ENCODE measurements around the gene POU6F2.
"Not testable (repeated sequence)": the region's sequence is repeated elsewhere in the genome, so short reads cannot be mapped to it uniquely, and the experiment has no call there.

POU6F2 gene

DNA sequence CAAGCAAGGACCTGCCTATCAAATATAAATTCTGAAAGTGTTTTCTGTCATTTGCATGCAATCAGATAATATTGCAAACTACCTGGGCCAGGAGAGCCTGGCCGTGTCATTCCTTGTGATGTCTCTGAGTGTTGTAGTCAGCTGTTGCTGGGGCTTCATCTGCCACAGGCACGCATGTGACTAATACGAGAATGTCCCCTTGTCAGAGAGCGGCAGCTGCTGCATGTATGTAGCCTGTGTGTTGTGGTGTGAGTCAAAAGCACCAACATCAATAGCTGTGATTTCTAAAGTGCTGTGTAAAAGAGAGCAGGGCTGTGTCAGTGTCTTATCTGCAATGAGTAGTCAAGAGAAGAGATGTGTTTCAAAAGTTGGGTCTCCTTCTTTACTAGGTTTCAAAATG is 155.4 kb downstream of the POU6F2 start:
- DNase-seq: no peak

DNA sequence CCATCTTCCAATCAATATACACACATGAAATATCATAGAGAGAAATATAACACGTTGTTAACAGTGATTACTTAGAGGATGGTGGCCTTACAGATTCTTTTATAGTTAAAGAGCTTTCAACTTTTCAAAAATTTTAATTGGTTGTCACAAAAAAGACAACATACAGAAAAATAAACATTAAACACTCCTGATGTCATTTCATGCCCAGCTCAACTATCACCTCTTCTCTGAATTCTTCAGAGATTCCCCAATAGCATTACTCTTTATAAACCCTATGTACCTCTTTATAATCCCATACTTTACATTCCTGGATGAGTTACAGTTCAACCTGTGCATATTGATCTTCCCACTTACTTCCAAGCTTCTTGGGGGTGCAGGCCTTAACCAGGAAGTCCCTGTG is 159.8 kb downstream of the POU6F2 start:
- DNase-seq: no peak

DNA sequence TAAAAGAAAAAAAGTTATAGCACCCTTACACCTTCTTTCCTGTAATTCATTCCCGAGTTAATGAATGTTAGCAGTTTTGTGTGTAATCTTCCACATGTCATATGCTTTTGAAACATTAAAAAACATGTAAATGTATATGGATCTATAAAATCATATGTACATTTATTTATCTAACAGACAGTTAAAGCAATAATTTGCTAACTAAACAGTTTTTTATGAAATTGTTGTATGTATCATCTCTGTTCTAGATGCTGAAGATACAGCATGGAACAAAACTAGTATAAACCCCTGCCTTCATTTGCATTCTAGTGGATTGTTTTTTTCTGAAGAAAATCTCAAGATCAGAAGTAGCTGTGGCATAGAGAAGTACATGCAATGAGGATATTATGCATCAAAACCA is 165.0 kb downstream of the POU6F2 start:
- DNase-seq: no peak

DNA sequence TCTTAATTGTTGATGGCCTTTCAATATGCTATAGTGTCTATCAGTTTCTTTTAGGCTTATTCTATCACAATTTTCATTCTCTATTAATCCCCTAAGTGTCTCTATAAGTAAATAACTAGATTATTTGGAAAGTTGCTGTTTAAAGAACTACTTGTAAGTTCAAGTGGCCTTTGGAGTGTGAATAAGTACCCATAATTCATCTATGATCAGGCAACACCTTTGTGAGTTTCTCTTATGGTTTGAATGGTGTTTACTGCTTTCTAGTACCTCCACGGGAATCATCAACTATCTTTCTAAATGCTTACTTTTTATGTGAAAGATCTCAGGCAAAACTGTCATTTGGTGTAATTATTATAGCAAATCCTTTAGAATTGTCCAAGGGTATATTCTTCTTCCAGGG is 166.7 kb downstream of the POU6F2 start:
- DNase-seq: no peak

DNA sequence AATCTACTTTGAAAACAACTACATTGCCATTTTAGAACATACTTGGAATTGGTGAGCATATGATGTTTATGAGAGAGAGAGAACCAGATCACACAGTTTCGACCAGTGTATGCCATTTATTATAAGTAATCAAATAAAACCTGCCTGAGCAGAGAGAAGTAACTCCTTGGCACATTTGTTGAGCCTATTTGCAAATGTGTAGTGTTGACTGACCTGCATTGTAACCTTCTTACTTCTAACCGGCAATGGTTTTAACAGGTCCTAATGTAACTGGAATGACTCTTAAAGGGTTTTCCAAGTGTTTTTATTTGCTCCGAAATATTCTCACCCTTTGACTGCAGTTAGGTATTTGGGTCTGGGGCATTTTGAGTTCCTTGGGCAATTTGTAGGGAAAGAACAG is 167.6 kb downstream of the POU6F2 start:
- DNase-seq: no peak

DNA sequence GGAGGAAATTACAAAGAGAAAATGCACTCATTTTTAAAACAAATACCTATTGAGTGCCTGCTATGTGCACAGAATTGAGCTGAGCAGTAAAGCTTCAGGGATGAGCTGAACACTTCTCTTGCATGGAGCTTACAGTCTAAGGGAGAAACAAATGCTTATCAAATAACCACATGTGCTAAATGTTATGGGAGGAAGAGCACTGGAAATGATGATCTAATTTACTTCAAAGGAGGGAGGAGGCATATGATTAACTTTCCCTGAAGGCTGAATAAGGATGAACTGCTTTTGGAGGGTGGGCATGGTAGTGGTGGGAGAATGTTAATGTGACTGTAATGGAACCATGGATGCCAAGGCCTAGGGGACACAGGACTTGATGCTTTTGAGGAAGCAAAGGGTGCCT is 168.2 kb downstream of the POU6F2 start:
- DNase-seq: no peak

DNA sequence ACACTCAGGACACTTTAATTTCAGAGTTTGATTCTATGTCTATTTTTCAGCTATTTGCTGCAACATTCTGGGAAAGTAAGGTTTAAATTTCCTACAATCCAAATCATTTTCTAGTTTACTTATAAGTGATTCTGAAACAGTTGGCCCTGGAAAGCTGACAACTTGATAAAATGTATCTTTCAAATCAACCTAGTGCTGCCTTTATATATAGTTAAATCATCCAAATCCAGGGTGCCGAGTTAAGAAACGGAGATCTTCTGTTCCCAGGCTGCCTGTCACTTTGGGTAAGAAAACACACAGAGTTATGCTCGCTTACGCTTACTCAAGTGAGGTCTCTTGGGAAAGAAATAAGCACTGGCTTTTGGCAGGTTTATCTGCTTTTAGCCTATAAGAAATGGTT is 175.0 kb downstream of the POU6F2 start:
- no peak for DNase-seq

DNA sequence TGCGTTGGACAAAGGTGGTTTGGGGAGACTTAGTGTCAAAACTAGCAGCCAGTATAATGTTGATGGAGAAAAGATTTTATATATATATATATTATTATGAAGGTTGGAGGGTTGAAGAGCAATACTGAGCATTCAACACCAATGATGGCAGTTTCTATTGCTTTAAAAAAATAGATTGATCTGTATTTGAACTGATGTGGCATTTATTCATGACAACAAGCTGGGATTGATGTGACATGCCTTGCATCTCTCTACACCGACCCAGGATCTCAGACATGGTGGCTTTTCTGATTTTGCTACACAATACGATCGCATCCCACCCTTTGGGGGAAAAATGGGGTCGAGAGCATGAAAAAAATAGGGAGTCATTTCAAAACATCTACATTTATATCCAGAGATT is 175.4 kb downstream of the POU6F2 start:
- DNase-seq: no peak

DNA sequence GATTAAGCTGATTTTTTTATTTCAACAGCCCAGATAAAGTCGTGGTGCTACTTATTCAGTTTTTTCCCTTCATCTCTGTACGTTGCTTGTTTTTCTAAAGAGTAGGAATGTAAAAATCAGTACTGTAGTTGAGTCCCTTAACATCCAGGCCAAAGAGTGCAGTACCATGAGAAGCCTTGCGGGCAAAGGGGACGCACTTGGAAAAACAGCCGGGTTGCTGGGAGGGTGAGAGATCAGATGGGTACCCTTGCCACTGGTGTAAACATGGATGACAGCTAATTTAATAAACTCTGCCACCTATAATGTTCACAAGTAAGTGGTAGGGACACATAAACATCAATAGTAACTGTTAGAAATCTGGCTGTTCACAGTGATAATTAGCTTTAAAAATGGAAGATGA is 175.9 kb downstream of the POU6F2 start:
- no peak for DNase-seq

DNA sequence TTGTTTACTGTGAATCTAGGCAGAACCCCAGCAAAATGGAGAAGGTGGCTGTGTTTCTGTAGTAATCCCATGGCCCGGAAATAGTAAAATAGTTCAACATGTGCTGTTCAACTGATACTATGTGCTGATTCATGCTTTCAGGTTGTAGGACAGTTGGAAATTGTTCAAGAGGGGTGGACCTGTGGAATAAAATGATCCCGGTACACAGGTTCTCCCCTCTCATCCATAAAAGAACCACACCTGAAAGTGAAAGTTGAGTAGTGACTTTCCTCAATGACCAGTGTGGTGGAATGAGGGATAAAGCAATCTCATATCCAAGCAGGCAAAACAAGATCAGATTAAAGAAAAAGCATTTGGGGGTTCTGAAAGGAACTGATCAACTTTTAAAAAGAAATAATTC is 177.1 kb downstream of the POU6F2 start:
- DNase-seq: no peak

DNA sequence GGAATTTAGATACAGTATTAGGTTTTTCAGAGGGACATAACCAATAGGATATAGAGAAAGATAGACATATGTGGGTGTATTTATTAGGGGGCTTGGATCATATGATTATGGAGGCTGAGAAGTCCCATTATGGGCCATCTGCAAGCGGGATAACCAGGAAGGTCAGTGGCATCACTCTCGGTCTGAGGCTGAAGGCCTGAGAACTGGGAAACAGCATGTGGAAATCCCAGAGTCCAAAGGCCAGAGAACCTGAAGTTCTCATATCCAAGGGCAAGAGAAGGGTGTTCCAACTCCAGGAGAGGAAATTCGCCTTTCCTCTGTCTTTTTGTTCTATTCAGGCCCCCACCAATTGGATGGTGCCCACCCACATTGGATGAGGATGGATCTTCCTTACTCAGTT is 180.7 kb downstream of the POU6F2 start:
- DNase-seq: no peak

DNA sequence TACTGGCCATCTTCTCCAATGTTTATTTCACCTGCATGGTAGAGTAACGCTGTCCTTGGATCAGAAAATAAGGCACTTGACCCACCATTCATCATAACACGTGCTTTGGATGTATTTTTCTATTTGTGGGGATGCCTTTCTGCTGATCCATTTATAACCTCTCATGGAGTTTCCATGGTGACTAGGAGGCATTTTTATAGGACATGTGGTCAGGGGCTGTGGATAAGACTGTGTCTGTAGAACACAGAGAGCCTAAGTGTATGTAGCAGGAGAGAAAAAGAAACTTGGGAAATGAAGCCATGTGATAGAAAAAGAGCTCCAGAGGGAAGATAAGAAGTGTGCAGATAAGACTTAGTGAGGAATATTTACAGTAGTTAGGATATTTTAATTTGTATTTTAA is 184.2 kb downstream of the POU6F2 start:
- DNase-seq: no peak

DNA sequence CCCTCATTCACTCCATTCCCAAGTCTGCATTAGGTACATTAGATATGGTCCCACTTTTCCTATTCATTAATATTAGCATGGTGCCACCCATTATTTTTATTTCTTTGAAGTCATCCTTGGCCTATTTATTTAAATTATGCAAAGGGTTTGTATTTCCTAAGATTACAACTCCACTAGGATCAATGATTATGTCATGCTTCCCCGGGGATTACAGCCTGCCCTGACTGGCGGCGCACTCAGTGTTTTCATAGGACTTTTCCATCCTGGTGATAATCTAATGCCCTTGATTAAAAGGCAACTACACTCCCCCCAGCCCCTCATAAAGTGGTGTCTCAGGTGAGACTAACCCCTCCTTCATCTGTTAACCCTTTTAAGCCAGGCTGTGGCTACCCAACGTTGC is 187.2 kb downstream of the POU6F2 start:
- DNase-seq: no peak

DNA sequence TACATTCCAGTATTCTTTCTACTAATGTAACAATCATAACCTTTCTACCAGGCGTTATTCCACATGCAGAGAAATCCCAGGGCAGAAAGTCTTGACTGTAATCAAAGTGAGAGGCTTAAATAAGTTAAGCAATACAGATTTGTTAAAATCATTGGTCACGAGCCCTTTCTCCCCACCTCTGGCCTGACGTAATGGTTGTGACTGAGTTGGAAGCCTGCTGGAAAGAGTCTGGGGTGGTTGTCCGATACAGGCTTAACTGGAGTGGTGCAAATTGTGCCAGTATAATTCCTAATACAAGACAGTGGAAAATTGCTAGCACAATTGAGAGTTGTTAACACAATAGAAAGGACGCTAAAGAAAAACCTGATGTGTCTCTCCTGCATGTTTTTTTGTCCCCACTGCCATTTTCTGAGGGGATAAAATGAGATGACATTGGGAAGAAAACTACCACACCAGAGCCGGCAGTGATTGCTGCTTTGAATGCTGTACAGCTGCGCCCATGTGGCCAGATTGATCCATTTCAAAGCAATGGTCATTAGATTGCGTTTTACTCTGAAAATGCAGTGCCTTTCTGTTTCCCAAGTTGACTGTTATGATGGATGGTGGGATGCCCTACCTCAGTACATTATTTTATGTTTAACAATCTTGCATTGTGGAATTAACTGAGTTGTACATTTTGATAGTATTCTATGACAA is 190.8 kb downstream of the POU6F2 start:
- no peak for DNase-seq

DNA sequence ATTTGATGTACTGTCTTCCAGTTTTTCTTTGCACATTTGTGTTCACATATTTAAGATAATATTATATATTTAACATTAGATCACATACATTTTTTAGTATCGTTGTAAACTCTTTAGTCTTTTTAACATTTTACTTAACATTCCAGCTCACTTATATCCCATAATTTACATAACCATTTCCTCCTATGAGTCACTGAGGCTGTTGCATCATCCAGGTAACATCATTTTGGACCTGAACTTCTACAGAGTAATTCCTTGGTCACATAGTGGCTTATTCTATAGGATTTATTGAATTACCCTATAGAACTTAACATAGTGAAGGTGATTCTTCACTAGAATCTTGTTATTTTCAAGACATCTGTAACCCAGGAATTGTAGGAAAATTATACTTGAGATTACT is 194.4 kb downstream of the POU6F2 start:
- DNase-seq: no peak

DNA sequence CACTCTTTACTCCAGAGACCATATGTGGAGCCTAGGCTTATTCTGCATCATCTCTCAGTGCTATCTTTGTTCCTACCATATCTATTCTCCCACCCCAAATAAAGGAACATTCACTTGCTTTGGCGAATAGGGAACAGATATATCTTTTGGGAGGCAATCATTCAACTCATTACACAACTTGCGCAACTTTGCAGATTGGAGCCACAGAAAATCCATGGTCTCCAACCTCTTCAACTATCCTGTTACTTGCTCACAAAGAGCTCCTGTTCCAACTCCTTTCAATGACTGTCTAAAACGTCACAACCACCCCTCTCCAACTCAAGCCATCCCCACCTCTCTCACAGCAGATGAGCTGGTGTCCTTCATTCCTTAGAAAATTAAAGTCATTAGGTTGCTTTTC is 203.7 kb downstream of the POU6F2 start:
- no peak for DNase-seq

DNA sequence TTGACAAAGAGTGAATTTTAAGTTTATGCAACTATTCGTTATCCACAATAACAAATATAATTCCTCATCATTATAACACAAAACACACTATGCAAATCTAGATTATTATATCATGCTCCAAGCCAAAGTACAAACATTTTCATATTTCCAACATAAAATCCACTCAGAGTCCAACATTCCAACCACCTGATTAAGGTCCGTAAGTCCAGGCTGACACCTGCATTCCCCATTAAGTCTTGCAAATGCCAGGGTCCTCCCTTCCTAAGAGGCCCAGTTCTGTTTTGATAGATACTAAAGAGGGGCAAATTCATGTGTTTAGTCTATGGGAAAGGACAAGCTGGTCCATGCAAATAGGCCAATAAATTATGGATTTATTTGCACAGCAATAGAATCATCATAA is 206.1 kb downstream of the POU6F2 start:
- DNase-seq: no peak

DNA sequence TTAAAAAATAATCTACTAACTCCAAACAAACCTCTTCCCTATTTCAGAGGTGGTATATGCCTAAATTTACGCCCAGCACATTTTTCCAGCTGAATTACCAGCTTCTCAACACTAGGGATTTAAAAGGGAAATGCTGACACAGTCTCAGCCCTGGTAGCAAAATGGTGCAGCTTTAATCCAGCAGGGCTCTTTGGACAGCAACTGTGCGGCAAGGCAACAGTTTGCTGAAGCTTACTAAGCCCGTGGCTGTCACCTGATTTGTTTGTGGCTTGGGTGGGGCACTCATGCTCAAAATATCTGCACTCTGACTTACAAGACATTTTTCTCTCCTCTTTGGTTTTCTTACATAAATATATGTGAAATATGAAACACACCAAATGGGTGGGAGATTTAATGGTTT is 206.7 kb downstream of the POU6F2 start:
- DNase-seq: no peak

DNA sequence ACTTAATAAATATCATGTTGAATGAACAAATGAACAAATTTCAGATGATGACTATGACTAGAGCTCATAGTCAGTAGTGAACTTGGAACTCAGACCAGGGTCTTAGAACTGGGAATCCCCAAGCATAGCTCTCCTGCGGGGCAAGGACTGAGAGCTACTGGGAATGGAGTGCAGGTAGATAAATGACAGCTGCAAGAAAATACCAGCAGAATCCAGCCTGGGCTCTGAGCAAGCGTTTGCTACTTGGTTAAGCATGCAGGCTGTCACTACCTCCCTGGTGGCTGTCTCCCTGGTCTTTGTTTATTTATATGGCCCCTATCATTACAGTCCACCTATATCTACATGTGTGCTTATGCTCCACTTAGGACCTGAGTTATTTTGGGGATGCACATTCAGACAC is 208.4 kb downstream of the POU6F2 start:
- DNase-seq: no peak

DNA sequence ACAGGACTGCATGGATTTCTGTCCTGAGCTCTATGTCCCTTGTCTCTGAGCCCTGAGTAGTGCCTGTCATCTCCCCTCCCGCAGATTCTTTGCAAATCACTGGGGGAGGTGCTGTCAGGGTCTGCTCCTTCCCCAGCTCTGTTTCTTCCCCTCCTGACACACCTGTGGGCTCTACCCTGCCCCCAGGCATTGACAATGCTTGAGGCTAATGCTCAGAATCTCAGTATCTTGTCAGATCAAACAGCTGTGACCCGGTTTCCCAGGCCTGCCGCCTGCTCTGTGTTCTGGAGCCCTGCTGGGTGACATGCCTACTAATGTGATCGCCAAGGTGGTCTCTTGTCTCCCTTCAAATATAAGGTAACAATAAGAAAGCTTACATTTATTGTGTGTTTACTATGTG is 209.0 kb downstream of the POU6F2 start:
- DNase-seq: no peak

DNA sequence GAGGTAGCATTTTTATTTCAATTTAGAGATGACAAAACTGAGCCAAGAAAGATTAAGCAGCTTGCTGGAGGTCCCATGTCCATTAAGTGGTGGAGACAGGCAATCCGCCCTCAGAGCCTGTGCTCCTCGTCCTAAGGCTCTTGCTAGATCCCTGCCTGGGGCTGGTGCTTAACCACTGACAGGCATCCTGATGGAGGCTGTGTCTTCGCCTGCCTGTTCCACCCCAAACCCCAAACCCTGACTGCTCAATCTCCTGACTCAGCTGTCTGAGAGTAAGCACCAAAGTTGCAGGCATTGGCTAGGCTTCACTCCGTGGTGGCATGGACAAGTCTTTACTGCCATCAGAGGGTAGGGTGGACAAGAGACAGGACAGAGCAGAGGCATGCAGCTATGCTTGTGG is 209.4 kb downstream of the POU6F2 start:
- no peak for DNase-seq

DNA sequence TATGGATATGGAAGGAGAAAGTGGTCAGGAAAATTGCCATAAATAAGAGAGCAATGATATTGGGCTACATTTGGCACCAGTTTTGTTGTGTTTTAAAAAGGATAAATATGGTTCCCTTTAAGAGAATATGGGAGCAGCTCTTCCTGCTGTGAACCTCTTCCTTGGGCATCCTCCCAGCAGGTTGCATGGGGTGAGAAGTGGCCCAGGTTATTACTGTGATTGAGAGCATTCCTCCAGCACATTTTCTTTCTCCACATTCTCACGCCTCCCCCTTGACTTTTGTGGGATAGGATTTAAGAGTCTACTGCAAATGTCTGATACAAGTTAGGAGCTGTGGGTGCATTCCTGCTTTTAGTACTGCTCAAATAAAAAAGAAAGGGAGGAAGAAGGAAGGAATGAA is 214.8 kb downstream of the POU6F2 start:
- no peak for DNase-seq

DNA sequence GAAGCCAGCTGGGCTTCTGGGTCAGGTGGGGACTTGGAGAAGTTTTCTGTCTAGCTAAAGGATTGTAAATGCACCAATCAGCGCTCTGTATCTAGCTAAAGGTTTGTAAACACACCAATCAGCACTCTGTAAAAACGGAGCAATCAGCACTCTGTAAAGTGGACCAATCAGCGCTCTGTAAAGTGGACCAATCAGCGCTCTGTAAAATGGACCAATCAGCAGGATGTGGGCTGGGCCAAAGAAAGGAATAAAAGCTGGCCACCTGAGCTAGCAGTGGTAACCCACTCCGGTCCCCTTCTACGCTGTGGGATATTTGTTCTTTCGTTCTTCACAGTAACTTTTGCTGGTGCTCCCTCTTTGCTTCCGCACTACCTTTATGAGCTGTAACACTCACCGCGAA is 216.7 kb downstream of the POU6F2 start:
- not testable (repeated sequence) for DNase-seq

DNA sequence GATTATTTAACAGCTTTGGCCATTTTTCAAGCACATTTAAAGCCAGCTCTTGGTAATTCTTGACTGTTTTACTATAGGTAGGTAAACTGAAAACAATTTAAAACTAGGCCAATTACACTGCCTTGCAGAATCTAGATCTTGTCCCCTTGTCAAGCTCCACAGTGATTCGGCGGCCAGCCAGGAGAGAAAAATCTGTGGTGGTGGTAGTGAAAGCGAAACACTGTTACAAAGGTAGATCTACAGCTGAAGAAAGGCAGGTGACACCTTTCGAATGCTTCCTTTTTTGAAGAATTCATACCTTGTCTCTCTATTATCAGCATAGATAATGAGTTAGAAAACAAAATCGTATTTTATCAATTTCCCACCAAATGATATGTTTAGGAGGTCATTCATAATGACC is 218.3 kb downstream of the POU6F2 start:
- DNase-seq: no peak

DNA sequence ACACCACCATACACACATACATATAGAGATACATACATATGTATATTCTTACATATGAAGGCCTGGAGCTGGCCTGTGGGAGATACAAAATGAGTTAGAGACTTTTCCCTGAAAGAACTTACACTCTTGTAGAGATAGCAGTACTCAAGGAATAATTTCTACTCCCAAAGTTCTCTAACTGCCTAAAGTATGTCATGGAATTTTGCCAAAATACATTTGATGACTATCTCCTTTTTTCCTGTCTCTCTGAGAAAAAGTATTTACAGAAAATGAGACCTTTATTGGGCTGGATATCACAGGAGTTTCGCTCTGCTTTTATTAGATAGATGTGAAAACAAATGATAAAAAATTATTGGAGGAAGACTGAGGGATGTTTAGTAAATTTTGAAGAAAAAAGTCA is 220.1 kb downstream of the POU6F2 start:
- DNase-seq: no peak

DNA sequence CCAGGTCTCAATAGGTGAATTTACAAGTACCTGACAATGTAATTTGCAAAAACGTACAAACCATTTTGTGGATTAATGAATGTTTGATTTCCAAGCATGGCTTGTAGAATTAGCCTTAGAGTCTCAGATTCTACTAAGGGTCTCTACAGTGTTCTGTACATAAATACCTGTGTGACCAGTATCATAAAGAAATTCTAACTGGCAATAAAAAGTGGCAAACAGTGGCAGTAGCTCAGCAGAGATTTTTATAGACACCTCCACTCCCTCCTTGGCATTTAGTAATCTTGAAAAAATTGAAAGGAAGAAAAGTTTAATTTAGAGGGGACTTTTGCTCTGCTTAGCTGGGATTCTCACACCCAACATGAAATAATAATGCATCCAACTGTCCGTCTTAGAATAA is 220.8 kb downstream of the POU6F2 start:
- DNase-seq: no peak

Data from SW 1271 (cell line).